H7 (cell line): ENCODE data around the gene HES1. TPM values are rescaled to one million over a fixed set of nuclear protein-coding genes. Genes with fewer than 3 reads are reported as not detected.

Experiments used
- DNase-seq: peaks from one replicate; pipeline ENCODE4 v3.0.0; 2012
- H3K27me3 ChIP-seq: 2 replicates; pipeline ENCODE4 v1.6.0; 2011; ENCODE audit warnings: mild to moderate bottlenecking, low read length; ENCODE audit not compliant: control insufficient read depth, insufficient read depth
- H3K36me3 ChIP-seq: replicated peaks from 2 replicates; pipeline ENCODE4 v1.5.1; 2011; ENCODE audit warnings: low read length; ENCODE audit not compliant: control insufficient read depth, insufficient read depth
- H3K4me3 ChIP-seq: 2 replicates; pipeline ENCODE4 v1.5.1; 2011; ENCODE audit warnings: low read depth, mild to moderate bottlenecking, control low read depth, low read length, moderate library complexity; ENCODE audit not compliant: insufficient read depth
- total RNA-seq: library from RNA; depleted of rRNA; stranded (reverse); fragments of >200 nt; shearing (Covaris generic); gene quantifications from 2 replicates; pipeline ENCODE4 v1.2.3, GENCODE V29; 2014

The HES1 gene
- total RNA-seq, 1 experiment from 2014 or later = 70.9 TPM

DNA sequence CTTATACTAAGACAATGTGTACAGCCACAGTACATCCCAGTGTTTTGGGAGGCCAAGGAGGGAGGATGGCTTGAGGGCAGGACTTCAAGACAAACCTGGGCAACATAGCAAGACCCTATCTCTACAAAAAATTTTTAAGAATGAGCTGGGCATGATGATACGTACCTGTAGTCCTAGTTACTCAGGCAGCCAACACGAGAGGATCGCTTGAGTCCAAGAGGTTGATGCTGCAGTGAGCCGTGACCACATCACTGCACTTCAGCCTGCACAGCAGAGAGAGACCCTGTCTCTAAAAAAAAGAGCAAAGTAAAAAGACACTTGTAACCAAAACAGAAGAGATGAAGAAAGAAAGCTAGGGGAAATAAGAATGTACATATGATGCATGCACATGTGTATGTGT is 38.5 kb downstream of the HES1 start:
- Histone ChIP-seq H3K36me3 (no peaks in the 10 kb centered on the region), H3K27me3 (no peaks in the 10 kb centered on the region), H3K4me3 (no peak overlapping the region)
- no peak for DNase-seq

GRCh38 chr3:194174980-194175379 is 39.0 kb downstream of the HES1 start:
- no peak for DNase-seq
- no peak overlapping the region for H3K4me3 ChIP-seq
- no peaks in the 10 kb centered on the region for H3K27me3 ChIP-seq
- no peaks in the 10 kb centered on the region for H3K36me3 ChIP-seq

DNA sequence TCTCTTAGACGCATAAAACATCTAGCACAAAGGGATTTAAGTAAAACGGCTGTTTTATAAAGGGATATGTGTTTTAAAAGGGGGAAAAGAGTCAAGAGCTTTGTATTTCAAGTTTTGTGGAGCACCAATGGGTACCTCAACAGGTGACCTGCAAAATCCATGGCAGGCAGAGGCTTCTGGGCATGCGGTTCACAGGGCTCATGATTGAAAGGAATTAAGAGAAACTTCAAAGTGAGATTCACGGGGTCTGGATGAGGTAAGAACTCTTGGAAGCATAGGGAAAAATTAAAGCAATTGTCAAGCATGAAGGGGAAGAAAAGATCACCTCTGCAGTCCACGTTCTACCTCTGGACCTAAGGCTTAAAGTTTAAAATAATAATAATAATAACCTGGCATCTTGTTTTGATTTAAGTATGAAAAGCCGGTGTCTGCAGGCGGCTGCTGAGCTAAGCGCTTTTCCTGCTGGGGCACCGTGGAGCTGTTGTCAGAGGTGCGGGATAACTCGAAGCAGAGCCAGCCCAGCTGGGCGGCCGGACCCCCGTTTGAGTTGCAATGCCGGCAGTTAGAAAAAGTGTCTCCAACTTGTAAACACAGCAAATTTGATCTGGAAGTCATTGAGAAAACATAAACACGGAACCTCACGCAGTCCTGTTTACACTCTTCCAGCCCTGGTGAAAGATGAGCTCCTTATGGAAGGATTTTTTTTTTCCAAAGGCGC is 40.5 kb downstream of the HES1 start:
- no peaks in the 10 kb centered on the region for H3K36me3 ChIP-seq
- no peak overlapping the region for H3K4me3 ChIP-seq
- DNase-seq = peak; percentile 69
- H3K27me3 ChIP-seq = no peaks in the 10 kb centered on the region

DNA sequence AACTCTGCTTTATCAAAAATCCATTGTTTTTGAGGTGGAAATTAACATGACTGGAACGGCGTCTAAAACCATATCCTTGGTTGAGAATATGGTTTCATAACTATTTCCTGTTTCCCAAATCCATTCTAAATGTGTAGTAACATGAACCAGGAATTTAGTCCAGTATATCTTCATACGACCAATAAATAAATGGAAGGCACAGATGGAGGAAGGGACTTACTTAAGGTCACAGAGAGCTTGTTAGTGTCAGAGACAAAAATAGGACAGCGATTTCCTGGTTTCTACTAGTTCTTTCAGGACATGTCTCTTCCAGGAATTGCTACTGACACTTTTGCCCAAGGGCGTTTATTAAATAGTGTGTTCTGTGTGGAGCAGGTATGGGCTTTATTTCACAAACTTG is 41.2 kb downstream of the HES1 start:
- Histone ChIP-seq H3K36me3 (no peaks in the 10 kb centered on the region), H3K4me3 (no peak overlapping the region), H3K27me3 (no peaks in the 10 kb centered on the region)
- no peak for DNase-seq

DNA sequence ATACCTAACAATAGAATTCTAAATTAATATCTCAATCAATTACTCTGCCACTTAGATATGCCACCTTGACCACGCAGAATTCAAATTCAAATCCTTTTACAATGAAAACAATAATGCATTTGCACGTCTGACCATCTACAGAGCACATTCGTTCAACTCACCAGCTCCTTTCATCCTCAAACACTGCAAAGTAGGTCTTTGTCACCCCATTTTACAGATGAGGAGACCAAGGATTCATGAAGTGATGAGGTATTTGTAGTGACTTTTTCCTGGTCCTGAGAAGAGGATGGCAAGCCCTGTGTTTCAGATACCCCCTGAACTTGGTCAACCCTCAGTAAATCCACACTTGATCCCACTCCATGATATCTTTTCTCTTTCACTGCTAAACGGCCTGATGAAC is 42.2 kb downstream of the HES1 start:
- Histone ChIP-seq H3K27me3 (no peaks in the 10 kb centered on the region), H3K4me3 (no peak overlapping the region), H3K36me3 (no peaks in the 10 kb centered on the region)
- DNase-seq = no peak

GRCh38 chr3:194178669-194179068 is 42.7 kb downstream of the HES1 start:
- Histone ChIP-seq H3K4me3 (no peak overlapping the region), H3K36me3 (no peaks in the 10 kb centered on the region), H3K27me3 (no peaks in the 10 kb centered on the region)
- no peak for DNase-seq

GRCh38 chr3:194180570-194180969 is 44.6 kb downstream of the HES1 start:
- no peak for DNase-seq
- no peaks in the 10 kb centered on the region for H3K36me3 ChIP-seq
- H3K4me3 ChIP-seq = no peak overlapping the region
- H3K27me3 ChIP-seq = no peaks in the 10 kb centered on the region

DNA sequence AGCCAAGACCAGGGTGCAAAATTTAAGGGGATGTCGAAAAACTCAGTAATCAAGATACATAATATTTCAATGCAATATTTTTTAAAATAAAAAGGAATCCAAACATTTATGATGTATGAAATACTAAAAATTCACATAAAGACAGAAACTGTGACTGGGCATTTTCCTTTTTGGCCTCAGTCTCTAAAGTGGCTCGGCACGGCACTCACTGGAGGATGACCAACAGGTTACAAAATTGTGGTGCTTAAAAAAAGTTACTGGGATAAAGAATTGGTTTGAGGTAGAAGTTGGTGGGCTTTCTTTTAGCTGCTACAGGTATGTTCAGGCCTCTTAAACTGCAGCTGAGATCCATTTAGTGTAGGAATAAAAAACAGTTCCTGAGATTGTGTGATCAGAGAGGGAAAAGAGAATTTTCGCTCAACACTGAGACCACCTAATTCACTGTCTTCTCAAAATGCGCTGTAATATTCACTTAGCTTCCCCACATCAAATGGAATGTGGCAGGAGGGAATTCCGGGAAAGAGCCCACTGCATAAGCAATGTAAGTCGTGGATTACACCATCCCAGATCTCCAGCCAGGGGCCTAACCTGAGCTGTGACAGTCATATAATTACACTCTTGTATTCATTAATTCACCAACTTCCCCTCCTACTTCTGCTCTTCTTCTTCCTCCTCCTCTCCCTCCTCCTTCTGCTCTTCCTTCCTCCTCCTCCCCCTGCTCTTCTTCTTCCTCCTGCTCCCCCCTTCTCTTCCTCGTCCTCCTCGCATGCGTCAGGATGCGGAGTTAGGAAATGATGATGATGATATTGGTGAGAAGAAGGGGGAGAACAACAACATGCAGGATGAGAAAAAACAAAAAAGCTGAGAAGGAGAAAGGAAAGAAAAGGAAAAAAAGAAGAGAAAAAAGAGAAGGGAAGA is 45.9 kb downstream of the HES1 start:
- Histone ChIP-seq H3K4me3 (no peak overlapping the region), H3K36me3 (no peaks in the 10 kb centered on the region), H3K27me3 (no peaks in the 10 kb centered on the region)
- no peak for DNase-seq

- no peak for DNase-seq
- H3K36me3 ChIP-seq = no peaks in the 10 kb centered on the region
- no peaks in the 10 kb centered on the region for H3K27me3 ChIP-seq
- H3K4me3 ChIP-seq = no peak overlapping the region
Observed at GRCh38 chr3:194183271-194183670, 47.3 kb downstream of the HES1 start.

DNA sequence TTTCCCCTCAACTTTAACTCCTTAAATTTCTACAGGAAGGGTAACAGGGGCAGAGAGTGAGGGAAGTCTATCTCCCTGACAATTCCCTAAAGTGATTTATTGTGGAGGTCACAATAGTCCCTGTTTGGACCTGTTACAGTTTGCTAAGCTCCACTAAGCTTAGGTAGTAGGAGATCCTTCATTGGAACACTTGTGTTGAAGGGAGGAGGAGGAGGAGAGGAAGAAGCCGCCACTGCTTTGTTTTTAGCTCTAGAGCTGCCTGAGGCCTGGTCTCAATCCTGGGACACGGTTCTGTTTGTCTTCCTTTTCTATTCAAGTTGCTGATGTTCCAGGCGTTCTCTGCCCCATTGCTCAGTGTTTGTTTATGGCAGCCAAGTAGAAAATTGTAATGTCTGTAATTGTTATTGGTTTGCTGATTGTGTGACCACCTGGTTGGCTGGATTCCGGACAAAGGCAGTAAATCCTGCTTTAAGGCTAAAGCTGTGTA is 48.4 kb downstream of the HES1 start:
- no peak overlapping the region for H3K4me3 ChIP-seq
- no peak for DNase-seq
- no peaks in the 10 kb centered on the region for H3K27me3 ChIP-seq
- H3K36me3 ChIP-seq = no peaks in the 10 kb centered on the region

DNA sequence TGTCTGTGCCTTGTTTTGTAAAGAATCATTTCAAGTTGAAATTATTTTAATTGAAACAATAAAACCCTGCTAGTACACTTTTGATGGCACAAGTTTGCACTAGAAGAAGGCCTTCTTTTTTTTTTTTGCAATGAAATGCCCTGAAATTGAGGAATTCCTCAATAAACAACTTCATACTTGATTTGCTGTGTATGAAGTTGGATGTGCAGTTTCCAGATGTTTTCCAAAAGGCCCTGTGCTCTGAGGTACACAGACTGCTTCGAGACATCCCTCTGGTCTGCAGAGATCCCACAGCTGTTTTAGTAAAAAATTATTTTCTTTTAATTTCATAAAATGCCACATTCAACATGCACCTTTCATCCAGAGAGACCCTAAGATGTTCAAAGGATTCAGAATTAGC is 48.9 kb downstream of the HES1 start:
- no peaks in the 10 kb centered on the region for H3K36me3 ChIP-seq
- no peaks in the 10 kb centered on the region for H3K27me3 ChIP-seq
- H3K4me3 ChIP-seq = no peak overlapping the region
- DNase-seq = no peak

GRCh38 chr3:194185221-194185620 is 49.3 kb downstream of the HES1 start:
- no peak overlapping the region for H3K4me3 ChIP-seq
- H3K27me3 ChIP-seq = no peaks in the 10 kb centered on the region
- DNase-seq = no peak
- no peaks in the 10 kb centered on the region for H3K36me3 ChIP-seq

- H3K4me3 ChIP-seq = no peak overlapping the region
- no peaks in the 10 kb centered on the region for H3K36me3 ChIP-seq
- no peak for DNase-seq
- H3K27me3 ChIP-seq = no peaks in the 10 kb centered on the region
Observed at GRCh38 chr3:194187233-194187944, 51.4 kb downstream of the HES1 start.
